ENCODE measurements around the gene ROBO4. TPM values are rescaled to one million over a fixed set of nuclear protein-coding genes. Genes with fewer than 3 reads are reported as not detected.

ROBO4 gene
- total and polyA plus RNA-seq, 2 experiments from 2014 or later, result not detected

DNA sequence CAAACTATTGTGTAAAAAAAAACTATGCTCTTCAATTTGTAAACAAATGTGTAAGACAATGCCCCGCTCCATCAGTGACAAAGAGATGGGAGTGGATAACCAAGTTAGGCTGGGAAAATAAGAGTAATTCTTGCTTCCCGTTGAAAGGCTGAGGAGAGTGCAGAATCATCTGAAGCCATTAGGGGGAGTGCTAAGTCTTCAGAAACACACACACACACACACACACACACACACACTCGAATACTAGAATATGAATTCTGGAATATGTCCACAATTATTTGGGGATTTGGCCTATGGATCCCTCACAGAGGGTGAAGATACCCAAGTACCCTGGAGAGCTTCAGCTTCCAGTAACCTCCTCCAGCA, 60.2 kb downstream of the ROBO4 start:
- Histone ChIP-seq H3K36me3 (ENCODE audit: insufficient read depth) (no peaks in the 10 kb centered on the region), H3K9me2 (ENCODE audit: insufficient read depth) (no peaks in the 10 kb centered on the region), H3K27ac (ENCODE audit: low read depth) (no peak overlapping the region), H3F3A (replicated peaks; ENCODE audit: low read depth) (peaks cover 22% of the 10 kb centered on the region; the same call in 1 of the 2 replicates), H2AFZ (no peak overlapping the region), H3K79me2 (replicated peaks; ENCODE audit: insufficient read depth) (no peaks in the 10 kb centered on the region), H3K4me1 (ENCODE audit: insufficient read depth) (peaks cover 9% of the 10 kb centered on the region; the same call in 1 of the 2 replicates), H3K4me2 (peak overlapping the region; percentile 68; the same call in 1 of the 2 replicates), H4K20me1 (replicated peaks; ENCODE audit: insufficient read depth) (peaks cover 25% of the 10 kb centered on the region), H3K4me3 (no peak overlapping the region), H3K27me3 (ENCODE audit: insufficient read depth) (peaks cover 73% of the 10 kb centered on the region)
- Mint-ChIP-seq H3K4me3 (no peak overlapping the region), H3K27me3 (ENCODE audit: insufficient read depth, low read depth, poor library complexity) (peaks cover 23% of the 10 kb centered on the region), H3K36me3 (ENCODE audit: low read depth) (no peaks in the 10 kb centered on the region), H3K27ac (no peak overlapping the region), H3K4me1 (peaks cover 29% of the 10 kb centered on the region), H3K9me3 (no peaks in the 10 kb centered on the region; the same call in 2 of the 3 replicates)
- DNase-seq (ENCODE audit: low spot score) (peak; percentile 88), ATAC-seq (peak; percentile 39)
- TF ChIP-seq EZH2 (IDR thresholded peaks at IDR 0.05; ENCODE audit: low read depth, unreplicated experiment), result no peak
- TF ChIP-seq CREB1 (CRISPR knock-in tag; IDR thresholded peaks at IDR 0.05; ENCODE audit: low read depth), result no peak
- no peak for TF ChIP-seq ZNF114 (CRISPR knock-in tag; IDR thresholded peaks at IDR 0.05)
- TF ChIP-seq, protein P1, sequence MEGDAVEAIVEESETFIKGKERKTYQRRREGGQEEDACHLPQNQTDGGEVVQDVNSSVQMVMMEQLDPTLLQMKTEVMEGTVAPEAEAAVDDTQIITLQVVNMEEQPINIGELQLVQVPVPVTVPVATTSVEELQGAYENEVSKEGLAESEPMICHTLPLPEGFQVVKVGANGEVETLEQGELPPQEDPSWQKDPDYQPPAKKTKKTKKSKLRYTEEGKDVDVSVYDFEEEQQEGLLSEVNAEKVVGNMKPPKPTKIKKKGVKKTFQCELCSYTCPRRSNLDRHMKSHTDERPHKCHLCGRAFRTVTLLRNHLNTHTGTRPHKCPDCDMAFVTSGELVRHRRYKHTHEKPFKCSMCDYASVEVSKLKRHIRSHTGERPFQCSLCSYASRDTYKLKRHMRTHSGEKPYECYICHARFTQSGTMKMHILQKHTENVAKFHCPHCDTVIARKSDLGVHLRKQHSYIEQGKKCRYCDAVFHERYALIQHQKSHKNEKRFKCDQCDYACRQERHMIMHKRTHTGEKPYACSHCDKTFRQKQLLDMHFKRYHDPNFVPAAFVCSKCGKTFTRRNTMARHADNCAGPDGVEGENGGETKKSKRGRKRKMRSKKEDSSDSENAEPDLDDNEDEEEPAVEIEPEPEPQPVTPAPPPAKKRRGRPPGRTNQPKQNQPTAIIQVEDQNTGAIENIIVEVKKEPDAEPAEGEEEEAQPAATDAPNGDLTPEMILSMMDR (conservative IDR thresholded peaks at IDR 0.05; ENCODE audit: low read depth in 2 of 2), result peak; percentile 42 to 77; a peak in 3 of 4 replicates
- TF ChIP-seq POLR2AphosphoS5 (IDR thresholded peaks at IDR 0.05; ENCODE audit: low read depth), result no peak
- no peak for TF ChIP-seq EZH2phosphoT487 (IDR thresholded peaks at IDR 0.05; ENCODE audit: unreplicated experiment)

DNA sequence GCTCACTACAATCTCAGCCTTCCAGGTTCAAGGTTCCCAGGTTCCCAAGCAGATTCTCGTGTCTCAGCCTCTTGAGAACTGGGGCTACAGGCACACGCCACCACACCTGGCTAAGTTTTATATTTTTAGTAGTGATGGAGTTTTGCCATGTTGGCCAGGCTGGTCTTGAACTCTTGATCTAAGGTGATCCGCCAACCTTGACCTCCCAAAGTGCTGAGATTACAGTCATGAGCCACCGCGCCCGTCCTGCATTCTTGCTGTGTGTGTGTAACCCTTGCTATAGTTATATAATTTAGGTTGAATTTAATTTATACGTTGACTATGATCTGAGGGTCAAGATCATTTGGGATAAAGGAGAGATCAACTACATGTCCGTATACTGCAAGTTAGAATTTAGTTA, 61.7 kb downstream of the ROBO4 start:
- Histone ChIP-seq H3K9me2 (ENCODE audit: insufficient read depth) (no peaks in the 10 kb centered on the region), H3F3A (replicated peaks; ENCODE audit: low read depth) (peaks cover 13% of the 10 kb centered on the region; the same call in 1 of the 2 replicates), H3K27me3 (ENCODE audit: insufficient read depth) (peaks cover 57% of the 10 kb centered on the region), H4K20me1 (replicated peaks; ENCODE audit: insufficient read depth) (peaks cover 10% of the 10 kb centered on the region), H3K36me3 (ENCODE audit: insufficient read depth) (no peaks in the 10 kb centered on the region), H2AFZ (peak overlapping the region; percentile 78), H3K79me2 (replicated peaks; ENCODE audit: insufficient read depth) (no peaks in the 10 kb centered on the region), H3K4me2 (peak overlapping the region; percentile 68; the same call in 1 of the 2 replicates), H3K4me1 (ENCODE audit: insufficient read depth) (peaks cover 8% of the 10 kb centered on the region; the same call in 1 of the 2 replicates), H3K4me3 (no peak overlapping the region), H3K27ac (ENCODE audit: low read depth) (no peak overlapping the region)
- Mint-ChIP-seq H3K27me3 (ENCODE audit: insufficient read depth, low read depth, poor library complexity) (peaks cover 23% of the 10 kb centered on the region), H3K36me3 (ENCODE audit: low read depth) (no peaks in the 10 kb centered on the region), H3K27ac (no peak overlapping the region), H3K4me1 (peaks cover 24% of the 10 kb centered on the region), H3K4me3 (peak overlapping the region; percentile 50; the same call in 2 of the 3 replicates), H3K9me3 (no peaks in the 10 kb centered on the region; the same call in 2 of the 3 replicates)
- no peak for DNase-seq (ENCODE audit: low spot score)
- no peak for ATAC-seq
- TF ChIP-seq EZH2 (IDR thresholded peaks at IDR 0.05; ENCODE audit: low read depth, unreplicated experiment), result no peak
- no peak for TF ChIP-seq EZH2phosphoT487 (IDR thresholded peaks at IDR 0.05; ENCODE audit: unreplicated experiment)
- TF ChIP-seq CREB1 (CRISPR knock-in tag; IDR thresholded peaks at IDR 0.05; ENCODE audit: low read depth), result no peak
- no peak for TF ChIP-seq JUNB (IDR thresholded peaks at IDR 0.05; ENCODE audit: unreplicated experiment)
- TF ChIP-seq, protein P2, sequence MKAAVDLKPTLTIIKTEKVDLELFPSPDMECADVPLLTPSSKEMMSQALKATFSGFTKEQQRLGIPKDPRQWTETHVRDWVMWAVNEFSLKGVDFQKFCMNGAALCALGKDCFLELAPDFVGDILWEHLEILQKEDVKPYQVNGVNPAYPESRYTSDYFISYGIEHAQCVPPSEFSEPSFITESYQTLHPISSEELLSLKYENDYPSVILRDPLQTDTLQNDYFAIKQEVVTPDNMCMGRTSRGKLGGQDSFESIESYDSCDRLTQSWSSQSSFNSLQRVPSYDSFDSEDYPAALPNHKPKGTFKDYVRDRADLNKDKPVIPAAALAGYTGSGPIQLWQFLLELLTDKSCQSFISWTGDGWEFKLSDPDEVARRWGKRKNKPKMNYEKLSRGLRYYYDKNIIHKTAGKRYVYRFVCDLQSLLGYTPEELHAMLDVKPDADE (IDR thresholded peaks at IDR 0.05), result no peak
- TF ChIP-seq NANOG (IDR thresholded peaks at IDR 0.05; ENCODE audit: borderline replicate concordance), result no peak
- TF ChIP-seq POLR2AphosphoS5 (IDR thresholded peaks at IDR 0.05; ENCODE audit: low read depth), result no peak
- no peak for TF ChIP-seq ZNF331 (CRISPR knock-in tag; IDR thresholded peaks at IDR 0.05; ENCODE audit: low read depth)
- TF ChIP-seq, protein P3, sequence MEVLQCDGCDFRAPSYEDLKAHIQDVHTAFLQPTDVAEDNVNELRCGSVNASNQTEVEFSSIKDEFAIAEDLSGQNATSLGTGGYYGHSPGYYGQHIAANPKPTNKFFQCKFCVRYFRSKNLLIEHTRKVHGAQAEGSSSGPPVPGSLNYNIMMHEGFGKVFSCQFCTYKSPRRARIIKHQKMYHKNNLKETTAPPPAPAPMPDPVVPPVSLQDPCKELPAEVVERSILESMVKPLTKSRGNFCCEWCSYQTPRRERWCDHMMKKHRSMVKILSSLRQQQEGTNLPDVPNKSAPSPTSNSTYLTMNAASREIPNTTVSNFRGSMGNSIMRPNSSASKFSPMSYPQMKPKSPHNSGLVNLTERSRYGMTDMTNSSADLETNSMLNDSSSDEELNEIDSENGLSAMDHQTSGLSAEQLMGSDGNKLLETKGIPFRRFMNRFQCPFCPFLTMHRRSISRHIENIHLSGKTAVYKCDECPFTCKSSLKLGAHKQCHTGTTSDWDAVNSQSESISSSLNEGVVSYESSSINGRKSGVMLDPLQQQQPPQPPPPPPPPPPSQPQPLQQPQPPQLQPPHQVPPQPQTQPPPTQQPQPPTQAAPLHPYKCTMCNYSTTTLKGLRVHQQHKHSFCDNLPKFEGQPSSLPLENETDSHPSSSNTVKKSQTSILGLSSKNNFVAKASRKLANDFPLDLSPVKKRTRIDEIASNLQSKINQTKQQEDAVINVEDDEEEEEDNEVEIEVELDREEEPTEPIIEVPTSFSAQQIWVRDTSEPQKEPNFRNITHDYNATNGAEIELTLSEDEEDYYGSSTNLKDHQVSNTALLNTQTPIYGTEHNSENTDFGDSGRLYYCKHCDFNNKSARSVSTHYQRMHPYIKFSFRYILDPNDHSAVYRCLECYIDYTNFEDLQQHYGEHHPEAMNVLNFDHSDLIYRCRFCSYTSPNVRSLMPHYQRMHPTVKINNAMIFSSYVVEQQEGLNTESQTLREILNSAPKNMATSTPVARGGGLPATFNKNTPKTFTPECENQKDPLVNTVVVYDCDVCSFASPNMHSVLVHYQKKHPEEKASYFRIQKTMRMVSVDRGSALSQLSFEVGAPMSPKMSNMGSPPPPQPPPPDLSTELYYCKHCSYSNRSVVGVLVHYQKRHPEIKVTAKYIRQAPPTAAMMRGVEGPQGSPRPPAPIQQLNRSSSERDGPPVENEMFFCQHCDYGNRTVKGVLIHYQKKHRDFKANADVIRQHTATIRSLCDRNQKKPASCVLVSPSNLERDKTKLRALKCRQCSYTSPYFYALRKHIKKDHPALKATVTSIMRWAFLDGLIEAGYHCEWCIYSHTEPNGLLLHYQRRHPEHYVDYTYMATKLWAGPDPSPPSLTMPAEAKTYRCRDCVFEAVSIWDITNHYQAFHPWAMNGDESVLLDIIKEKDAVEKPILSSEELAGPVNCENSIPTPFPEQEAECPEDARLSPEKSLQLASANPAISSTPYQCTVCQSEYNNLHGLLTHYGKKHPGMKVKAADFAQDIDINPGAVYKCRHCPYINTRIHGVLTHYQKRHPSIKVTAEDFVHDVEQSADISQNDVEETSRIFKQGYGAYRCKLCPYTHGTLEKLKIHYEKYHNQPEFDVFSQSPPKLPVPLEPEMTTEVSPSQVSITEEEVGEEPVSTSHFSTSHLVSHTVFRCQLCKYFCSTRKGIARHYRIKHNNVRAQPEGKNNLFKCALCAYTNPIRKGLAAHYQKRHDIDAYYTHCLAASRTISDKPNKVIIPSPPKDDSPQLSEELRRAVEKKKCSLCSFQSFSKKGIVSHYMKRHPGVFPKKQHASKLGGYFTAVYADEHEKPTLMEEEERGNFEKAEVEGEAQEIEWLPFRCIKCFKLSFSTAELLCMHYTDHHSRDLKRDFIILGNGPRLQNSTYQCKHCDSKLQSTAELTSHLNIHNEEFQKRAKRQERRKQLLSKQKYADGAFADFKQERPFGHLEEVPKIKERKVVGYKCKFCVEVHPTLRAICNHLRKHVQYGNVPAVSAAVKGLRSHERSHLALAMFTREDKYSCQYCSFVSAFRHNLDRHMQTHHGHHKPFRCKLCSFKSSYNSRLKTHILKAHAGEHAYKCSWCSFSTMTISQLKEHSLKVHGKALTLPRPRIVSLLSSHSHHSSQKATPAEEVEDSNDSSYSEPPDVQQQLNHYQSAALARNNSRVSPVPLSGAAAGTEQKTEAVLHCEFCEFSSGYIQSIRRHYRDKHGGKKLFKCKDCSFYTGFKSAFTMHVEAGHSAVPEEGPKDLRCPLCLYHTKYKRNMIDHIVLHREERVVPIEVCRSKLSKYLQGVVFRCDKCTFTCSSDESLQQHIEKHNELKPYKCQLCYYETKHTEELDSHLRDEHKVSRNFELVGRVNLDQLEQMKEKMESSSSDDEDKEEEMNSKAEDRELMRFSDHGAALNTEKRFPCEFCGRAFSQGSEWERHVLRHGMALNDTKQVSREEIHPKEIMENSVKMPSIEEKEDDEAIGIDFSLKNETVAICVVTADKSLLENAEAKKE (CRISPR knock-in tag; IDR thresholded peaks at IDR 0.05), result no peak
- TF ChIP-seq ZNF114 (CRISPR knock-in tag; IDR thresholded peaks at IDR 0.05), result no peak
- no peak for TF ChIP-seq STAT1 (IDR thresholded peaks at IDR 0.05; ENCODE audit: unreplicated experiment)
